Breast epithelium (tissue), 4 donors: Measurements from ENCODE around the gene ATF3. TPM values are rescaled to one million over a fixed set of nuclear protein-coding genes. Genes with fewer than 3 reads are reported as not detected.

Experiments used
- DNase-seq, 2 donors: peaks; one replicate each; pipeline ENCODE4 v3.0.0-alpha.2; 2019; ENCODE audit warnings: low spot score in 2 of 2
- H3K27ac ChIP-seq, 2 donors: fragments of 200-600 bp; sonication (generic) in 1 of 2; one replicate each; pipeline ENCODE4 v1.5.1; 2016 to 2019; ENCODE audit warnings: mild to moderate bottlenecking in 1 of 2
- H3K27me3 ChIP-seq, 2 donors: fragments of 200-600 bp; sonication (generic) in 1 of 2; one replicate each; pipeline versions ENCODE4 v1.5.1 to v1.6.0; 2017 to 2019; ENCODE audit warnings: control low read depth in 1 of 2, mild to moderate bottlenecking in 1 of 2
- H3K36me3 ChIP-seq: fragments of 200-600 bp; one replicate; pipeline ENCODE4 v1.5.1; 2019
- H3K4me1 ChIP-seq, 2 donors: fragments of 200-600 bp; sonication (generic); one replicate each; pipeline ENCODE4 v1.5.1; 2016 to 2019; ENCODE audit warnings: control low read depth in 1 of 2
- H3K4me3 ChIP-seq, 3 donors: fragments of 200-600 bp; sonication (generic); 1 replicate in 2 of 3; 2 replicates in 1 of 3; pipeline ENCODE4 v1.5.1; 2016 to 2019; ENCODE audit warnings: mild to moderate bottlenecking in 3 of 3, moderate library complexity in 2 of 3
- H3K9me3 ChIP-seq, 2 donors: fragments of 200-600 bp; sonication (generic) in 1 of 2; one replicate each; pipeline ENCODE4 v1.5.1; 2016 to 2019; ENCODE audit warnings: control low read depth in 1 of 2
- CTCF ChIP-seq, 3 donors: fragments of 450-650 bp; IDR thresholded peaks; one replicate each; pipeline ENCODE4 v1.5.1; 2016 to 2017; ENCODE audit warnings: antibody characterized with exemption in 3 of 3, mild to moderate bottlenecking in 3 of 3, moderate library complexity in 3 of 3
- POLR2A ChIP-seq: fragments of 450-650 bp; IDR thresholded peaks from one replicate; pipeline ENCODE4 v1.6.1; 2016; ENCODE audit warnings: antibody characterized with exemption, mild to moderate bottlenecking, moderate library complexity
- POLR2AphosphoS5 ChIP-seq, 3 donors: sonication (generic); formaldehyde crosslinking; IDR thresholded peaks; one replicate each; pipeline ENCODE4 v1.6.1; 2017; ENCODE audit warnings: antibody characterized with exemption in 3 of 3
- intact Hi-C: fragments of 100-400 bp; cut with DNase I; formaldehyde crosslinking; loops from one replicate; pipeline ENCODE4 v1.15.1; 2023; ENCODE audit warnings: low total_unique reads
- total RNA-seq, 3 donors: library from RNA; depleted of rRNA; stranded (reverse); fragments of >200 nt; gene quantifications; one replicate each; pipeline ENCODE4 v1.1.0, GENCODE V29; 2016

ATF3 gene
- total RNA-seq, 3 donors from 2014 or later: 6.7 to 90.9 (median 26.9) TPM

- H3K27ac ChIP-seq: peak overlapping the region; percentile 68 to 99
- DNase-seq: no peak
- intact Hi-C loops: loop anchor here (5.0 kb wide), 1 partner anchor 38 kb away; no protein-coding TSS in a partner anchor
- no peaks in the 10 kb centered on the region for H3K27me3 ChIP-seq
- H3K4me1 ChIP-seq: no peaks in the 10 kb centered on the region
- H3K36me3 ChIP-seq: no peaks in the 10 kb centered on the region
- H3K9me3 ChIP-seq: no peaks in the 10 kb centered on the region
- TF ChIP-seq POLR2AphosphoS5 (IDR thresholded peaks at IDR 0.05) (no peak), CTCF (IDR thresholded peaks at IDR 0.05) (no peak), POLR2A (no peak)
- peak overlapping the region; percentile 74 to 93 (median 82) for H3K4me3 ChIP-seq
Observed at GRCh38 chr1:212605441-212606394, 2.8 kb upstream of the ATF3 start.

GRCh38 chr1:212606395-212607205, 2.0 kb upstream of the ATF3 start:
- H3K36me3 ChIP-seq: no peaks in the 10 kb centered on the region
- H3K4me1 ChIP-seq: no peaks in the 10 kb centered on the region
- TF ChIP-seq POLR2AphosphoS5 (IDR thresholded peaks at IDR 0.05) (peak; percentile 57 to 93 (median 70)), POLR2A (peak; percentile 83), CTCF (IDR thresholded peaks at IDR 0.05) (peak in 2 of 3 donors; percentile 39 to 76)
- peak overlapping the region; percentile 74 to 93 (median 82) for H3K4me3 ChIP-seq
- H3K9me3 ChIP-seq: no peaks in the 10 kb centered on the region
- H3K27ac ChIP-seq: peak overlapping the region; percentile 96 to 99
- intact Hi-C loops: loop anchor here (5.0 kb wide), 1 partner anchor 39 kb away; no protein-coding TSS in a partner anchor
- DNase-seq: peak; percentile 88 to 90
- H3K27me3 ChIP-seq: no peaks in the 10 kb centered on the region

- peak overlapping the region; percentile 74 to 93 (median 82) for H3K4me3 ChIP-seq
- peak in 1 of 2 donors; percentile 53 for DNase-seq
- H3K27ac ChIP-seq: peak overlapping the region; percentile 96 to 99
- H3K4me1 ChIP-seq: no peaks in the 10 kb centered on the region
- no peaks in the 10 kb centered on the region for H3K36me3 ChIP-seq
- H3K27me3 ChIP-seq: no peaks in the 10 kb centered on the region
- intact Hi-C loops: loop anchor here (5.0 kb wide), 1 partner anchor 40 kb away; no protein-coding TSS in a partner anchor
- no peaks in the 10 kb centered on the region for H3K9me3 ChIP-seq
- TF ChIP-seq POLR2AphosphoS5 (IDR thresholded peaks at IDR 0.05) (peak in 2 of 3 donors; percentile 5 to 9), CTCF (IDR thresholded peaks at IDR 0.05) (no peak)
Observed at GRCh38 chr1:212607206-212607912, 1.2 kb upstream of the ATF3 start.

GRCh38 chr1:212607913-212608391, 609 bp upstream of the ATF3 start:
- no peaks in the 10 kb centered on the region for H3K27me3 ChIP-seq
- no peaks in the 10 kb centered on the region for H3K4me1 ChIP-seq
- intact Hi-C loops: loop anchor here (5.0 kb wide), 1 partner anchor 41 kb away; no protein-coding TSS in a partner anchor
- no peaks in the 10 kb centered on the region for H3K36me3 ChIP-seq
- TF ChIP-seq POLR2AphosphoS5 (IDR thresholded peaks at IDR 0.05) (peak in 1 of 3 donors; percentile 78), POLR2A (no peak)
- peak overlapping the region; percentile 96 to 99 for H3K27ac ChIP-seq
- H3K9me3 ChIP-seq: no peaks in the 10 kb centered on the region
- peak in 1 of 2 donors; percentile 60 for DNase-seq
- H3K4me3 ChIP-seq: peak overlapping the region; percentile 74 to 93 (median 82)
